Measurements from ENCODE around the gene CDH15. TPM values are rescaled to one million over a fixed set of nuclear protein-coding genes. Genes with fewer than 3 reads are reported as not detected.

CDH15 gene
- total RNA-seq, 1 experiment from 2014 or later: 3.8 TPM

DNA sequence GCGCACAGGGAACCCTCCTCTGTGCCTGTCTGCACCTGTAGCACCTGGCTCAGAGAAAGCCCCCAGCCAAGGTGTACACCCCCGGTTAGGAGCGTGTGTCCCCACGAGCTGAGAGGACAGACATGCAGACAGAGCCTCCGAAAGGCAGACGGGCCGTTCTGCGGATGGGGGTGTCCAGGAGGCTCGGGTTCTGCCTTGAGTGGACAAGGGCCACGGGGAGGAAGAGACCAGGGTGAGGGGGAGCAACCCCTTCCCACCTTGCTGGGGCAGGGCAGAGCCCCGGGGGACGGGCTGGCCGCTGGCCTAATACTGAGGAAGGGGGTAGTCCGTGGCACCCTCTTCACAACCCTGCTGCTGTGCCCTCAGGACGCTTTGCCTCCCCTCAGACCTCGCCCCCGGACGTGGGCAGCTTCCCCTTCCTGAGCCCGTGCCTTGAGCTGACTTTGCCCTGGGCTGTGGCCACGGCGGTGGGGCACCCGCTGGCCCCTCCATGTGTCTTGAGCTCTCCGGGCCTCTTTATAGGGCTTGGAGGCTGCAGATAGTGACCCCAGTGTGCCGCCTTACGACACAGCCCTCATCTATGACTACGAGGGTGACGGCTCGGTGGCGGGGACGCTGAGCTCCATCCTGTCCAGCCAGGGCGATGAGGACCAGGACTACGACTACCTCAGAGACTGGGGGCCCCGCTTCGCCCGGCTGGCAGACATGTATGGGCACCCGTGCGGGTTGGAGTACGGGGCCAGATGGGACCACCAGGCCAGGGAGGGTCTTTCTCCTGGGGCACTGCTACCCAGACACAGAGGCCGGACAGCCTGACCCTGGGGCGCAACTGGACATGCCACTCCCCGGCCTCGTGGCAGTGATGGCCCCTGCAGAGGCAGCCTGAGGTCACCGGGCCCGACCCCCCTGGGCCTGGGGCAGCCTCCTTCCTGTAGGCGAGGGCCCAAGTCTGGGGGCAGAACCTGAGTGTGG is 23.1 kb downstream of the CDH15 start:
- Histone ChIP-seq H3K9me2 (ENCODE audit: insufficient read depth) (no peaks in the 10 kb centered on the region), H3K79me2 (ENCODE audit: insufficient read depth, low read length) (no peaks in the 10 kb centered on the region), H3K9me3 (ENCODE audit: control insufficient read depth in 1 of 2, insufficient read depth in 1 of 2, low read depth in 1 of 2, low read length in 2 of 2) (no peaks in the 10 kb centered on the region), H3K4me3 (replicated peaks in 1 of 2; ENCODE audit: low read depth in 1 of 2, low read length in 2 of 2) (no peak overlapping the region), H3K36me3 (ENCODE audit: control insufficient read depth in 1 of 2, insufficient read depth in 2 of 2, low read length in 2 of 2) (no peaks in the 10 kb centered on the region), H3K4me1 (ENCODE audit: control insufficient read depth in 1 of 2, insufficient read depth in 2 of 2, low read length in 2 of 2) (peaks cover 0 to 17% of the 10 kb centered on the region in 2 experiments; a peak in 2 of 4 replicates), H3K27me3 (ENCODE audit: insufficient read depth, low read length) (no peaks in the 10 kb centered on the region), H4K20me1 (ENCODE audit: insufficient read depth) (no peaks in the 10 kb centered on the region), H2AFZ (ENCODE audit: low read depth, low read length, poor library complexity, severe bottlenecking) (no peak overlapping the region), H3K9ac (ENCODE audit: low read length) (no peak overlapping the region), H3K4me2 (ENCODE audit: low read length) (no peak overlapping the region), H3K27ac (ENCODE audit: low read depth, low read length) (no peak overlapping the region)
- ChIA-PET CTCF (no interaction called here), RAD21 (ENCODE audit: low non-redundant PET in 1 of 2, low total read pairs in 2 of 2, uncharacterized antibody in 2 of 2, unreplicated experiment in 2 of 2) (no interaction called here), POLR2A (no interaction called here)
- ATAC-seq (no peak), DNase-seq (ENCODE audit: low read depth, low spot score) (no peak)
- intact Hi-C loops (cut with micrococcal nuclease): no loop called here
- TF ChIP-seq, protein P1, sequence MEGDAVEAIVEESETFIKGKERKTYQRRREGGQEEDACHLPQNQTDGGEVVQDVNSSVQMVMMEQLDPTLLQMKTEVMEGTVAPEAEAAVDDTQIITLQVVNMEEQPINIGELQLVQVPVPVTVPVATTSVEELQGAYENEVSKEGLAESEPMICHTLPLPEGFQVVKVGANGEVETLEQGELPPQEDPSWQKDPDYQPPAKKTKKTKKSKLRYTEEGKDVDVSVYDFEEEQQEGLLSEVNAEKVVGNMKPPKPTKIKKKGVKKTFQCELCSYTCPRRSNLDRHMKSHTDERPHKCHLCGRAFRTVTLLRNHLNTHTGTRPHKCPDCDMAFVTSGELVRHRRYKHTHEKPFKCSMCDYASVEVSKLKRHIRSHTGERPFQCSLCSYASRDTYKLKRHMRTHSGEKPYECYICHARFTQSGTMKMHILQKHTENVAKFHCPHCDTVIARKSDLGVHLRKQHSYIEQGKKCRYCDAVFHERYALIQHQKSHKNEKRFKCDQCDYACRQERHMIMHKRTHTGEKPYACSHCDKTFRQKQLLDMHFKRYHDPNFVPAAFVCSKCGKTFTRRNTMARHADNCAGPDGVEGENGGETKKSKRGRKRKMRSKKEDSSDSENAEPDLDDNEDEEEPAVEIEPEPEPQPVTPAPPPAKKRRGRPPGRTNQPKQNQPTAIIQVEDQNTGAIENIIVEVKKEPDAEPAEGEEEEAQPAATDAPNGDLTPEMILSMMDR (IDR thresholded peaks at IDR 0.05 in 2 of 3, conservative IDR thresholded peaks at IDR 0.05 in 1 of 3; ENCODE audit: borderline replicate concordance in 1 of 3, insufficient read depth in 1 of 3, low read depth in 2 of 3, low read length in 2 of 3): no peak
- TF ChIP-seq CEBPB (IDR thresholded peaks at IDR 0.05; ENCODE audit: low read depth) (no peak), ZFX (IDR thresholded peaks at IDR 0.05) (no peak), EZH2phosphoT487 (IDR thresholded peaks at IDR 0.05; ENCODE audit: borderline replicate concordance) (no peak), SRF (IDR thresholded peaks at IDR 0.05; ENCODE audit: low read depth) (no peak), FOSL1 (IDR thresholded peaks at IDR 0.05; ENCODE audit: low read depth) (no peak), RAD21 (IDR thresholded peaks at IDR 0.05; ENCODE audit: low read depth) (no peak), SIN3A (IDR thresholded peaks at IDR 0.05; ENCODE audit: low read depth) (no peak), ELF1 (IDR thresholded peaks at IDR 0.05; ENCODE audit: borderline replicate concordance, low read depth) (no peak), YY1 (IDR thresholded peaks at IDR 0.05; ENCODE audit: extremely low read depth, insufficient replicate concordance, low read depth, low read length) (no peak), POLR2A (IDR thresholded peaks at IDR 0.05; ENCODE audit: borderline replicate concordance, extremely low read depth, insufficient read depth, insufficient read length) (no peak), POLR2AphosphoS5 (IDR thresholded peaks at IDR 0.05; ENCODE audit: low read depth, low read length) (no peak), MAX (IDR thresholded peaks at IDR 0.05) (no peak), CBX3 (IDR thresholded peaks at IDR 0.05; ENCODE audit: low read depth) (no peak), TCF7L2 (IDR thresholded peaks at IDR 0.05; ENCODE audit: borderline replicate concordance, extremely low read depth, insufficient read depth, insufficient read length) (no peak)
- TF ChIP-seq, protein P2, sequence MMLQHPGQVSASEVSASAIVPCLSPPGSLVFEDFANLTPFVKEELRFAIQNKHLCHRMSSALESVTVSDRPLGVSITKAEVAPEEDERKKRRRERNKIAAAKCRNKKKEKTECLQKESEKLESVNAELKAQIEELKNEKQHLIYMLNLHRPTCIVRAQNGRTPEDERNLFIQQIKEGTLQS (IDR thresholded peaks at IDR 0.05): no peak
- TF ChIP-seq, protein P3, sequence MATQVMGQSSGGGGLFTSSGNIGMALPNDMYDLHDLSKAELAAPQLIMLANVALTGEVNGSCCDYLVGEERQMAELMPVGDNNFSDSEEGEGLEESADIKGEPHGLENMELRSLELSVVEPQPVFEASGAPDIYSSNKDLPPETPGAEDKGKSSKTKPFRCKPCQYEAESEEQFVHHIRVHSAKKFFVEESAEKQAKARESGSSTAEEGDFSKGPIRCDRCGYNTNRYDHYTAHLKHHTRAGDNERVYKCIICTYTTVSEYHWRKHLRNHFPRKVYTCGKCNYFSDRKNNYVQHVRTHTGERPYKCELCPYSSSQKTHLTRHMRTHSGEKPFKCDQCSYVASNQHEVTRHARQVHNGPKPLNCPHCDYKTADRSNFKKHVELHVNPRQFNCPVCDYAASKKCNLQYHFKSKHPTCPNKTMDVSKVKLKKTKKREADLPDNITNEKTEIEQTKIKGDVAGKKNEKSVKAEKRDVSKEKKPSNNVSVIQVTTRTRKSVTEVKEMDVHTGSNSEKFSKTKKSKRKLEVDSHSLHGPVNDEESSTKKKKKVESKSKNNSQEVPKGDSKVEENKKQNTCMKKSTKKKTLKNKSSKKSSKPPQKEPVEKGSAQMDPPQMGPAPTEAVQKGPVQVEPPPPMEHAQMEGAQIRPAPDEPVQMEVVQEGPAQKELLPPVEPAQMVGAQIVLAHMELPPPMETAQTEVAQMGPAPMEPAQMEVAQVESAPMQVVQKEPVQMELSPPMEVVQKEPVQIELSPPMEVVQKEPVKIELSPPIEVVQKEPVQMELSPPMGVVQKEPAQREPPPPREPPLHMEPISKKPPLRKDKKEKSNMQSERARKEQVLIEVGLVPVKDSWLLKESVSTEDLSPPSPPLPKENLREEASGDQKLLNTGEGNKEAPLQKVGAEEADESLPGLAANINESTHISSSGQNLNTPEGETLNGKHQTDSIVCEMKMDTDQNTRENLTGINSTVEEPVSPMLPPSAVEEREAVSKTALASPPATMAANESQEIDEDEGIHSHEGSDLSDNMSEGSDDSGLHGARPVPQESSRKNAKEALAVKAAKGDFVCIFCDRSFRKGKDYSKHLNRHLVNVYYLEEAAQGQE (IDR thresholded peaks at IDR 0.05; ENCODE audit: low read depth): no peak
- TF ChIP-seq, protein P4, sequence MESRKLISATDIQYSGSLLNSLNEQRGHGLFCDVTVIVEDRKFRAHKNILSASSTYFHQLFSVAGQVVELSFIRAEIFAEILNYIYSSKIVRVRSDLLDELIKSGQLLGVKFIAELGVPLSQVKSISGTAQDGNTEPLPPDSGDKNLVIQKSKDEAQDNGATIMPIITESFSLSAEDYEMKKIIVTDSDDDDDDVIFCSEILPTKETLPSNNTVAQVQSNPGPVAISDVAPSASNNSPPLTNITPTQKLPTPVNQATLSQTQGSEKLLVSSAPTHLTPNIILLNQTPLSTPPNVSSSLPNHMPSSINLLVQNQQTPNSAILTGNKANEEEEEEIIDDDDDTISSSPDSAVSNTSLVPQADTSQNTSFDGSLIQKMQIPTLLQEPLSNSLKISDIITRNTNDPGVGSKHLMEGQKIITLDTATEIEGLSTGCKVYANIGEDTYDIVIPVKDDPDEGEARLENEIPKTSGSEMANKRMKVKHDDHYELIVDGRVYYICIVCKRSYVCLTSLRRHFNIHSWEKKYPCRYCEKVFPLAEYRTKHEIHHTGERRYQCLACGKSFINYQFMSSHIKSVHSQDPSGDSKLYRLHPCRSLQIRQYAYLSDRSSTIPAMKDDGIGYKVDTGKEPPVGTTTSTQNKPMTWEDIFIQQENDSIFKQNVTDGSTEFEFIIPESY (IDR thresholded peaks at IDR 0.05; ENCODE audit: extremely low read depth, insufficient replicate concordance, low read length): no peak
- no TSS peak for BruUV-seq (replicated peaks)

Measured in HCT116 (cell line).